Esophagus muscularis mucosa (tissue), 4 donors: ENCODE measurements around the gene PPP1R12B.
"Not testable (repeated sequence)": the region's sequence is repeated elsewhere in the genome, so short reads cannot be mapped to it uniquely, and the experiment has no call there.

Experiments
- CTCF ChIP-seq, 3 experiments: fragments of 200-600 bp in 2 of 3; fragments of 450-650 bp in 1 of 3; sonication (generic) in 2 of 3; IDR thresholded peaks; one replicate each; pipeline ENCODE4 v1.5.1; 2017 to 2019; ENCODE audit warnings: antibody characterized with exemption in 3 of 3, mild to moderate bottlenecking in 2 of 3, moderate library complexity in 1 of 3
- EP300 ChIP-seq: sonication (generic); formaldehyde crosslinking; IDR thresholded peaks from one replicate; pipeline ENCODE4 v1.6.1; 2017; ENCODE audit warnings: antibody characterized with exemption
- POLR2A ChIP-seq: fragments of 450-650 bp; IDR thresholded peaks from one replicate; pipeline ENCODE4 v1.6.1; 2017; ENCODE audit warnings: antibody characterized with exemption, moderate library complexity, mild to moderate bottlenecking, low read depth
- POLR2AphosphoS5 ChIP-seq, 2 donors: sonication (generic); formaldehyde crosslinking; IDR thresholded peaks; one replicate each; pipeline ENCODE4 v1.6.1; 2017; ENCODE audit warnings: antibody characterized with exemption in 2 of 2

- TF ChIP-seq POLR2A; CTCF (IDR thresholded peaks at IDR 0.05); POLR2AphosphoS5 (IDR thresholded peaks at IDR 0.05); EP300: not testable (repeated sequence)
These were observed 26.7 kb downstream of the PPP1R12B start for GRCh38 chr1:202375175-202375574.
